Measurements from ENCODE around the gene ADGRG6.

The ADGRG6 gene

DNA sequence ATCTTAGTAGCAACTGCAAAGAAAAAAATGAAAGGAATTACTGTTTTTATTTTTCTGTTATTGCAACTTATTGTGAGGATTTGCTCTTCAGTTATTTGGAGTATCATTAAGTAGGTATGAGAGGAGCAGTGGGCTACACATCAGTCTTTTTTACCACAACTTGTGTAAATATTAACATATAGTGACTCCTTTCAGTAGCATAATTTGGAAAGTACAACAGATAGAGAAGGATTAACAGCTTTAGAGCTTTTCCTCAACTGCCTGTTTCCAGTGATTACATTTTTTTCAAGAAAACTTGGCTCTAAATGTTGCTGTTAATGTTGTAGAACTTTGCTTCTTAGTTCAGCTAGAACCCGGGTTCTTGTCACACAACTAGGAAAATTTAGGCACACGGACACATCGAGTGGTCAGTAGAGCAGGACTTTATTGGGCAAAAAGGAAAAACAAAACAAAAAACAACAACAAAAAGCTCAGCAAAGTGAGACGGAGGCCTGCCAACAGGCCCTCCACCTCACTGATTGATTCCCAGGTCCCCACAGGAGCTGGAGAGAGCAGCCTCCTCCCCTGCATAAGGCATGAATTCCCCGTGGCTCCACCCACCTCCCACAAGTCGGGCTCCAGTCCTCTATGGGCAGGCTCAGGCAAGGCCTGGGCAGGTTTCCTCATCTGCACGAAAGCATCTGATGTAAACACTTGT lies 75.1 kb downstream of the ADGRG6 start:
- DNase-seq (ENCODE audit: low read depth): no peak

DNA sequence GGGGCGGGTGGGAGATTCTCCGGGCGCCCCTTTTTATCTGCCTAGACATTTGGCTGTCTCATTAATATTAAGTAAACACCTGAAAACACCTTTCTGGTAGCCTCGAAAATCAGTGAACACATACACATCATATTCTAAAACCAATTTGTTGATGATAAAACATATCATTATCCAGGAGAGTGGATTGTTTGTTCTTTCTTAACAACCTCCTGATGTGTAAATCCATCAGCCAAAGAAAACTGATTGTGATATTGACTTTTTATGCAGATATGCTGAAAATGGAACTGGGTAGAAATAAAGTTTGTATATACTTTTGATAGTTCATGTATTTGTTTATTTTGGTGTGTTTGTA lies 75.7 kb downstream of the ADGRG6 start:
- DNase-seq (ENCODE audit: low read depth): no peak

- peak; percentile 68 for DNase-seq (ENCODE audit: low read depth)
These were observed 76.5 kb downstream of the ADGRG6 start for GRCh38 chr6:142378138-142378875.

DNA sequence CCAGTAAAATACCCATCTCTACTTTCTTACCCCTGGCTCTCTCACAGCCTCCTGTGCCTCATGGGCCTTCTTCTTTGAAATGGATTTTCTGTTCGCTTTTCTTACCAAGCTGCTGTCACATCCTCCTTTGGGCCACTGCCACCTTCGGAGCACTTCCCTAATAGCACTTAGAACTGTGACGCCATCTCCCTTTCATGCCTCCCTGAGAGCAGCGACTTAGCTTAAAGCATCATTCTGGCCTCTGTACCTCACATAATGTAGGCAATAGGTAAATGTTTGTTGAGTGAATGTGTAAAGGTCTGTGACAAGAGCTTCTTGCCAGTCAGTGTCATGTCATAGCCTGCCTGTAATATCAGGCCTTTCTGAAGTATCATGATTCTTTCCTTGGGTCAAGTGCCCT lies 78.8 kb downstream of the ADGRG6 start:
- DNase-seq (ENCODE audit: low read depth): no peak

- DNase-seq (ENCODE audit: low read depth): no peak
These were observed 79.4 kb downstream of the ADGRG6 start for GRCh38 chr6:142381181-142381580.

GRCh38 chr6:142381845-142382378 lies 80.1 kb downstream of the ADGRG6 start:
- no peak for DNase-seq (ENCODE audit: low read depth)

- no peak for DNase-seq (ENCODE audit: low read depth)
These were observed 82.9 kb downstream of the ADGRG6 start for GRCh38 chr6:142384519-142385254.

- DNase-seq (ENCODE audit: low read depth): no peak
These were observed 83.5 kb downstream of the ADGRG6 start for GRCh38 chr6:142385352-142385751.

- no peak for DNase-seq (ENCODE audit: low read depth)
These were observed 84.8 kb downstream of the ADGRG6 start for GRCh38 chr6:142386657-142387056.

- no peak for DNase-seq (ENCODE audit: low read depth)
These were observed 86.4 kb downstream of the ADGRG6 start for GRCh38 chr6:142387997-142388815.

- no peak for DNase-seq (ENCODE audit: low read depth)
These were observed 93.5 kb downstream of the ADGRG6 start for GRCh38 chr6:142395266-142395665.

GRCh38 chr6:142395768-142396231 lies 94.0 kb downstream of the ADGRG6 start:
- DNase-seq (ENCODE audit: low read depth): no peak

- no peak for DNase-seq (ENCODE audit: low read depth)
These were observed 96.5 kb downstream of the ADGRG6 start for GRCh38 chr6:142398353-142398752.

DNA sequence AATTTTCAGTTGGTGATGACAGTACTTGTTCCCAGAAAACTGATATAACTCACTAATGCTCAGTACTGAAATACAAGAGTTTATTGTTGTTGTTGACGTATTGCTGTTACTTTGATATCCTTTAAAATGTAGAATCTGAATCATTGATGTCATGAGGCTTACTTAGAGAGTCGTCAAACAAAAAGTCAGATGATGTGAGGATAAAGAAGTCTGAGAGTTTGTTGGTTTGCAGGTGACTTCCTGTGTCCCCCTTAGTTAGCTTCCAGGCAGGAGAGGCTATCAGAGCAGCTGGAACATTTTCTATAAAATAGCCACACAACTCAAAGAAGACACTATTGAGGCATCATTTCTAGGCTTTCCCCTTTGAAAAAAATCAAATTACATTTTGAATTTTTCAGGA lies 97.9 kb downstream of the ADGRG6 start:
- DNase-seq (ENCODE audit: low read depth): no peak

- DNase-seq (ENCODE audit: low read depth): no peak
These were observed 98.7 kb downstream of the ADGRG6 start for GRCh38 chr6:142400495-142400894.

- DNase-seq (ENCODE audit: low read depth): no peak
These were observed 100.0 kb downstream of the ADGRG6 start for GRCh38 chr6:142401838-142402237.

DNA sequence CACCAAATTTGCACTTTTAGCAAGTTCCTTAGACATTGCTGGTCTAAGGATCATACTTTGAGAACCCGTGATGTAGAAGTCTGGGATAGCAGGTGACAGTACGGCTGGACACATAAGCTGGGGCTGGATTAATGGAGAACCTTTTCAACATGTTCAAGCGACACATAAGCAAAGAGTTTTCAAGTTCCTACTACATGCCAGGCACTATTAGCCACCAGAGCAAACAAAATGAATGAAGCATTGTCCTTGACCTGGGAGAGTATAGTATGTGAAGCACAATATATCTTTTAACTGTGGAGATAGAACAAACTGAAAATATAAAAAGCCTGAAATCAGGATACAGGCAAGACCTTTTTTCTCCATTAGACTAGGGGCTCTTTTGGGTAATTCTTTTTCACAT lies 102.9 kb downstream of the ADGRG6 start:
- DNase-seq (ENCODE audit: low read depth): no peak

GRCh38 chr6:142406131-142406530 lies 104.3 kb downstream of the ADGRG6 start:
- DNase-seq (ENCODE audit: low read depth): no peak

- no peak for DNase-seq (ENCODE audit: low read depth)
These were observed 106.0 kb downstream of the ADGRG6 start for GRCh38 chr6:142407685-142408273.

GRCh38 chr6:142408409-142408808 lies 106.6 kb downstream of the ADGRG6 start:
- no peak for DNase-seq (ENCODE audit: low read depth)

GRCh38 chr6:142409794-142410193 lies 108.0 kb downstream of the ADGRG6 start:
- DNase-seq (ENCODE audit: low read depth): no peak

Data from HS-27A (cell line).